SK-MEL-5 (cell line): ENCODE measurements around the gene TMEM245. TPM values are rescaled to one million over a fixed set of nuclear protein-coding genes. Genes with fewer than 3 reads are reported as not detected.

Source experiments
- DNase-seq: peaks from one replicate; pipeline ENCODE4 v3.0.0-alpha.2; 2016; ENCODE audit warnings: low read depth, low spot score
- in situ Hi-C: cut with HindIII; loops from 2 replicates; pipeline ENCODE4 v1.10.0; 2016; ENCODE audit warnings: low sequenced_read_pairs, high pct_unique_total_duplicates, low pct_unique_long_range_greater_than_20kb
- polyA plus RNA-seq, 2 experiments: library from polyadenylated mRNA; depleted of rRNA; stranded (reverse); fragments of >200 nt; gene quantifications; 2 replicates each; pipeline ENCODE4 v1.2.3, GENCODE V29; 2015
- total RNA-seq: library from RNA; depleted of rRNA; stranded (reverse); fragments of >200 nt; shearing (Covaris generic); gene quantifications from 2 replicates; pipeline ENCODE4 v1.2.3, GENCODE V29; 2014; rRNA removed

The TMEM245 gene
- 52.3 and 60.0 TPM in 2 replicates for total RNA-seq
- 50.2 and 61.5 TPM in 2 replicates for polyA plus RNA-seq (2015; cell fraction: cytosol; rRNA removed)
- 18.5 and 20.3 TPM in 2 replicates for polyA plus RNA-seq (2015; cell fraction: nucleus; rRNA removed)

DNA sequence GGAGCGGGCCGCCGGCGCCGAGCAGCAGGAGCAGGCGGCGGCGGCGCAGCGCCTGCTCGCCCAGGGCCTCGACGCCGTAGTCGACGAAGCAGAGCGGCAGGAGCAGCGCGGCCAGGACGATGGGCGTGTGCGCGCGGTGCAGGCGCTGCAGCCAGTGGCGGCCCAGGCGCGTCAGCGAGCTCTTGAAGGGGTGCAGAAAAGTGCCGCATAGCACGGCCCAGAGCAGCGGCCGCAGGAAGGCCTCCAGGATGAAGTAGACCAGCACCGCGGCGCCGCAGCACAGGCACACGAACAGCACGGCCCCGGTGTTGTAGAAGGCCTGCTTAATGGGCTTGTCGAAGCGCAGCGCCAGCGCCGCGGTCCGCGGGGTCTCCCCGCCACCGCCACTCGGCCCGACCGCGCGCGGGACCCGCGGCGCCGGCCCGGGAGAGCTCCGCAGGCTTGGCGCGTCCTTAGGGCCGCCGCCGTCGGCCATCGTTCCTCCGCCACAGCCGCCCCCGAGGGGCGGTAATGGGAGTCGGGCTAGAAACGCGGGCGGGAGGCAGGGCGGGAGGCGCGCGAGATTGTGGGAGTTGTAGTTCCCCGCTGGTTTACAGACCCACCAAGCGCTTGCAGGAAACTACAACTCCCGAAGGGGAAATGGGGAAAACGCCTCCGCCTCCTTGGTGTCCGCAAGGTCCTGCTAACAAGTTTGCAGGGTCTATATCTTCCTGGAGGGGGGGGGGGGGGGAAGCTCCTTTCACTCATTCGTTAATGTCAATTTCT lies at the start of gene TMEM245:
Gene TMEM245, minus strand, starts transcription at position 509 of the 765 bp plus-strand sequence. Its CDS starts 34 bp downstream, at position 475.
- peak; percentile 99 for DNase-seq
- in situ Hi-C loops, result no loop called here

DNA sequence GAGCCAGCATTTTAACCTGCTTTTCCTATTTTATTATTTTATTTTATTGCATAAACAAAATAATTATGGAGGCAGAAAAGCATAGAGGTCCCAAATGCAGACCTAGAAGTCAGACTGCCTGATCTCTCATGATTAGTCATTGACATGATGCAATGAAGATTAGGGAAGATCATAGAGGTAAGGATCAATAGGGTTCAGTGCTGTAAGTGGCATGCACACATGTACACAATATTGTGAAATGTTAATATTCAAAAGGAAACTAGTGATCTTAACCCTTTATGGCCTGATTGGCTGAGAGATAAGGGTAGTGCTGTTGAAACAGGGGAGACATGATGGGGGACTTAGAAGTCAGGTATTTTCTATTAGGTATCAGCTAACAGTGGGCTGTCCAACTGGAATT lies 48.4 kb upstream of the TMEM245 start:
- in situ Hi-C loops, result no loop called here

DNA sequence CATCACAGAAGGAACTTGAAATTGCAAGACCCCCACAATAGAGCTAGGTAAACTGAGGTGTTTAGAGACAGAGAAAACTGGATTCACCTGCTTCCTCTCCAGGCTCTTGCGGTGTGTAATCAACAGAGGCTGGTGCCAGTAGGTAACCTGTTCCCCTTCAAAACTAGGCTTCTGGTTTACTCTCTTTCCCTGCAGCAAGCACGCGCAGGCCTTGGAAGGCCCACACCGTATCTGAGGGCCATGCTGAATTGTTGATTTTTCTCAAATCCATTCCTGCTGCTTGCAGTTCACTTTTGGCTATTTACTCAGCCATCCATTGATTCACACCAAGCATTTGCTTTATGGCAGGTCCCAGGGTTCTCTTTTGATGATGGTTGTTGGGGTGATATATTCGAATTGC lies 48.0 kb upstream of the TMEM245 start:
- no peak for DNase-seq
- in situ Hi-C loops, result no loop called here

More for the DNA sequence above, 48.4 kb upstream of the TMEM245 start:
- DNase-seq, result no peak

DNA sequence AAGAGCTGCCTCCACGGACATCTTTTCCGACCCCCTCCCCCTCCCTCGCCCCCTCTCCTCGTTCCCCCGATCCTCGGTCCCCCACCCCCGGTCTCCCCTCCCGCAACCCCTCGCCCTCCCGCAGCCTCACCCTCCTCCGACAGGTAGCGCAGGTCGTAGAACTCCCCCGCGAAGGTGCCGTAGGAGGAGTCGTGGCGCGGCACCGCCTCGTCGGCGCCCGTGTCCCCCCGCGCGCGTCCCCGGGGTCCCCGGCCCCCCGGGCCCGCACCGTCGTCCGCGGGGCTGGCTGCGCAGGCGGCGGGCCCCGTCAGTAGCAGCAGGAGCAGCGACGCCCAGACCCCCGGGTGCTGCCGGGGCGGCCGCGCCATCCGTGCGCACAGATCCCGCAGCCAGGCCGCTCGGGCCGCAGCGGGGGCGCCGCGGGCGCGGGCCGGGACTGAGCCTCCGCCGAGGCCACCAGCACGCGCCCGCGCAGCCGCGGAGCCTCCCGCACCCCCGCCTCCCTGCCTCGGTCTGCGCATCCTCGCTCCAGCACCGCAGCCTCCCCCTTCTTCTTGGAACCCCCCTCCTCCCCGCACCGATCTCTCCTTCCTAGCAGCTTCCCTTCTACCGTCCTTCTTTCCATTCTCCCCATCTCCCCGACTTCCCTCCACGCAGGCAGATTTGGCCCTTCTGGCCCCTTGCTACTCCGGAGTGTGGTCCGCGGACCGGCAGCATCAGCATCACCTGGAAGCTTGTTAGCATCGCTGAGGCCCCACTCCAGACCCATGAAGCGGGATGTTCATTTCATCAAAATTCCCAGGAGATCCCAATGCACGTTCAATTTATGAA lies 47.2 kb upstream of the TMEM245 start, which contains the start of gene FRRS1L:
Gene FRRS1L, minus strand, starts transcription at position 479 of the 831 bp plus-strand sequence. Its CDS starts 111 bp downstream, at position 368.
- no peak for DNase-seq
- in situ Hi-C loops, result no loop called here

DNA sequence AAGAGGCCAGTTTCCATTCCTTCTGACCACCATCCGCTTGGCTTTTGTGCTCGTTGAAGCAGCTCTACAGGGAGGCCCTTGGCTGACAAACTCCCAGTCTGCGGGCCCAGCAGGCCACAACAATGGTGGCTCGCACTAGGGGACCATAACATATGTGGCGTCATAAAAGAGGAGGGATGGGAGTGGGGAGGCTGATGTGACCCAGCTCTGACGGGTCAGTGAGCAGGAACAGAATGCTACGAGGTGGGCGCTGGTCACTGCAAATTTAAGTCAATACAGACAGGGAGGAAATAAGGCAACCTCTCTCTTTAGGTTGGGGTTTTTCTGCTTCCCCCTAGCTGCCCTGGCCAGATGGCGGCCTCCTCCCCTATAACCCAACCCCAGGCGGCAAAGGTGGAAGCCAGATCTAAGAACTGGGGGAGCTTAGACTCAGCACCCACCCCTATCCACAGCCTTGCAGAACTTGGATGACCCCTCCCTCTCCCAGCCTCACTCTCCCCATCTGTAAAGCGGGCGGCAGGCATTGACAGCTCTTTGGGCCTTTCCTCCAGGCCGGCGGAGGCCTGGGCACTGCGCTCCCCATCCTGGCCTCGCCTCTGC lies 46.5 kb upstream of the TMEM245 start:
- DNase-seq, result no peak
- in situ Hi-C loops, result no loop called here

DNA sequence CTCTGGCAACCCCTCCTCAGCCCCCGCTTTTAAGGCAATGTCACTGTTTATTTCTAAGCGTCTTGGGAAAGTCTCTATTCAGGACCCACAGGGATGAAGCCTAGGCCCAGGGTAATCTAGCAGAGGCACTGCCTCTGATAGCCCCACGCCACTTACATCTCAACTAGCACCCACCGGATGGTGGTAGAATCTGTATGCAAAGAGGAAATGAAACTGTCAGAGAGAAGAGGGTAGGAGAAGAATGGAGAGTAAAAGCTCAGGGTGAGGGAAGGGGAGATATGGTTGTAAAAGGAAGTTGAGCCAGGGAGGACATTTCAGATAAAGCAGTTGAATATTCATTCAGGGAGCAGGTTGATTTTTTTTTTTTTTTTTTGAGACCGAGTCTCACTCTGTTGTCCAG lies 44.3 kb upstream of the TMEM245 start:
- in situ Hi-C loops, result no loop called here
- DNase-seq, result no peak

DNA sequence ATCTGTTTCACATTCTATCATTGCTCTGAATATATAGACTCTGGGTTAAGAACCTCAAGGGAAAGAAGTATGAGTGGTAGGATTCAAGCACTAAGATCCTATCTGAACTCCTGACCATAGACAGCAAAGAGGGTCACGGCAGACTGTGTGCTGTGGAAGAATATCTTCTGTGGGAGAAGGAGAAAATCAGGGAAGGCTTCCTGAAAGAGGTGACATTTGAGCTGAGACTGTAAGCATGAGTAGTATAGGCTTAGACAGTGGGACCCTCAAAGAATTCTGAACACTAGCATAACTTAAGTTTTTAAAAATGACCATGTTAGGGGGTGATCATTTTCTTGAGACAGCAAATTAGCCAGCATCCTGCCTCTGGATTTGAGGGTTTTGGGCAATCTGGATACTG lies 43.4 kb upstream of the TMEM245 start:
- in situ Hi-C loops, result no loop called here
- no peak for DNase-seq

DNA sequence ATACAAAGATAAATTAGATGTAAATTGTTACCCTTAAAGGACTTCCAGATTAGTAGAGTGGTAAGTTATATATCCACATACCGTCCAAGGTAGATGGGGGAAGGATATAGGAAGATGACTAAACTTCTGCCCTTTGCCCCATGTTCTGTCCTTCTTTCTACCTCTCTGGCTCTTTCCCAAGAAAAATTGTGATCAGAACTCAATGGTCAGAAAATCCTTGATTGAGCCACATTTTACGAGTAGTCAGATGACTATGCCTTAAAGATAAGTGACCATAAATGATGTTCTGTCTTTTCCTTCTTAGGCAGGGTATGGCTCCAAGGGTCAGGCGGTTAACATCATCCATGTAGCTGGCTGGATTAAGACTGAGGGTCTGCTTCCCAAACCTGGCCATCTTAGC lies 42.9 kb upstream of the TMEM245 start:
- no peak for DNase-seq
- in situ Hi-C loops, result no loop called here

DNA sequence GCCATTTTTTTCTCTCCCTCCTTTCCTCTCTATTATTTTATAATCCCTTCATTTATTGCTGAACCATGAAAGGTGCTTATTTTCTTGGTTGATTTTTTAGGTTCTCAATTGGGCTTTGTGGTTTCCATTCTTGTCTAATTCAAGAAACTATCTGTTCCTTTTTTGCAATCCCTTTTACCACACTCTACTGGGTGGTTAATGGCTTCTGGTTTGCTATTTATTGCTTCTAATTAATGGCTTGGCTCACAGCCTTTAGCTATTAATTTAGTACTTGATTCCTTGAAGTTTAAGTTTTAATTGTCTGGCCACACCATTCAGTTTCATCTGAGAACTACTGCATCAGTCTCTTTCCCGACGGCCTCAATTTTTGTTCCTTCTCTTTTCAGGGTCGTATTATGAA lies 41.7 kb upstream of the TMEM245 start:
- in situ Hi-C loops, result no loop called here
- no peak for DNase-seq

DNA sequence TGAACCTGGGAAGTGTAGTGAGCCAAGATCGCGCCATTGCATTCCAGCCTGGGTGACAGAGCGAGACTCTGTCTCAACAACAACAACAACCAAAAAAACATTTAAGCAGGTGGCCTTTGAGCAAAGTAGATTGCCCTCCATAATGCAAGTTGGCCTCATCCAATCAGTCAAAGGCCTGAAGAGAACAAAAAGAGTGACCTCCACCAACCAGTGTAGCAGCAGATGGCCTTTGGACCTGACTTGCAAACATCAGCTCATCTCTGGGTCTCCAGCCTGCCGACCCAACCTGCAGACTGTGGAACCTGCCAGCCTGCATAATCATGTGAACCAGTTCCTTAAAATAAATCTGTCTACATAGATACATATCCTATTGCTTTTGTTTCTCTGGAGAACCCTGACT lies 39.8 kb upstream of the TMEM245 start:
- no peak for DNase-seq
- in situ Hi-C loops, result no loop called here

DNA sequence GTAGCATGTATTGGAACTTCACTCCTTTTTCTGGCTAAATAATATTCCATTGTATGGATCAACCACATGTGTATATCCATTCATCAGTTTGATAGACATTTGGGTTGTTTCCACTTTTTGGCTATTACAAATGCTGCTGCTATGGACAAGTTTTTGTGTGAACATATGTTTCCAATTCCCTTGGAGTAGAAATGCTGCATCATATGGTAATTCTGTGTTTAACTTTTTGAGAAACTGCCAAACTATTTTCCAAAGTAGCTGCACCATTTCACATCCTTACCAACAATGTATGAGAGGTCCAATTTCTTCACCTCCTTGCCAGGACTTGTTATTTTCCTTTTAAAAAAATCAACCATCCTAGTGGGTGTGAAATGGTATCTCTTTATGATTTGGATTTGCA lies 38.9 kb upstream of the TMEM245 start:
- in situ Hi-C loops, result no loop called here

DNA sequence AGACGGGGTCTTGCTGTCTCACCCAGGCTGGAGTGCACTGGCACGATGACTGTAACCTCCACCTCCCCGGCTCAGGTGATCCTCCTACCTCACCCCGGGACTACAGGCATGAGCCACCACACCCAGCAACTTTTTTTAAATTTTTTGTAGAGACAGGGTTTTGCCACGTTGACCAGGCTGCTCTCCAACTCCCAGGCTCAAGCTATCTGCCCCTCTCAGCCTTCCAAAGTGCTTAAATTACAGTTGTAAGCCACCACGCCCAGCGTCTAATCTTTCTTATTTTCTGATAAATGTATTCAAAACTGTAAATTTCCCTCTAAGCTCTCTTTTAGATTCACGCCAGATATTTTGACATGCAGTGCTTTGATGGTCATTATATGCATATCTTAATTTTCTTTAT lies 37.0 kb upstream of the TMEM245 start:
- in situ Hi-C loops, result no loop called here
- no peak for DNase-seq

More for the DNA sequence above, 38.9 kb upstream of the TMEM245 start:
- DNase-seq, result no peak

DNA sequence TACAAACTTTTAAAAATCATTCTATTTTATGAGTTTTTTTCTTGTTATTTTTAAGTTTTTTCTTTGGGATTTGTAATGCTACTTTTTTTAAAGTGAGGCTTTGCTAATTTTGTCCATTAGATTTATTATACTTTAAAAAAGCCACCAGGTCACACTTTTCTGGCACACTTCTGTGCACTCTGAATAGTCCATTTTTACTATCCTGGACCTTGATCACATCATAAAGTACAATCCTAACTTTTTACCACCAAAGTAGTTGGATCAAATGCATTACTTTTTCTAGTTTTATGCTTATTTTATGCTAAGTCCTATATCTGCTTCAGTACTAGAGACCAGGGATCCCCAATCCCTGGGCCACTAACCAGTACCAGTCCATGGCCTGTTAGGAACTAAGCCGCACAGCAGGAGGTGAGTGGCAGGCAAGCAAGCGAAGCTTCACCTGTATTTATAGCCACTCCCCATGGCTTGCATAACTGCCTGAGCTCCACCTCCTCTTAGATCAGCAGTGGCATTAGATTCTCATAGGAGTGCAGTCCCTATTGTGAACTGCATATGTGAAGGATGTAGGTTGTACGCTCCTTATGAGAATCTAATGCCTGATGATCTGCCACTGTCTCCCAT lies 31.3 kb upstream of the TMEM245 start:
- in situ Hi-C loops, result no loop called here
- no peak for DNase-seq

DNA sequence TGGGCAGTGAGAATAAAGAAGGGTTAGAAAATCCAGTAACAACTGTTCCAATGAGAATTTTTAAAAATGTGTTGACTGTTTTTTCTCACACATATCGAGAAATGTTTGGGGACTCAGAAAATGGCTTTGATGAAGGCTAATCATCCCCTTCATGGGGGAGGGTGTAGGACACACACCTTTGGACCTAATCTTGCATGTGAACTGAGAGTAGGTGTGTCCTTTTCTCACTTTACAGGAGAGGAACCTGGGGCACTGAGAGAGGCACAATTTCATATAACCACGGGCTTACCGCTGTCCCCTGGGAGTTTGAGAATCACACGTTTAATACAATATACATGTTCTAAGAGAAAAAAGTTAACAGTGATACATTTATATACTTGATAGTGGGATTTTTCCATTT lies 30.0 kb upstream of the TMEM245 start:
- no peak for DNase-seq
- in situ Hi-C loops, result no loop called here

DNA sequence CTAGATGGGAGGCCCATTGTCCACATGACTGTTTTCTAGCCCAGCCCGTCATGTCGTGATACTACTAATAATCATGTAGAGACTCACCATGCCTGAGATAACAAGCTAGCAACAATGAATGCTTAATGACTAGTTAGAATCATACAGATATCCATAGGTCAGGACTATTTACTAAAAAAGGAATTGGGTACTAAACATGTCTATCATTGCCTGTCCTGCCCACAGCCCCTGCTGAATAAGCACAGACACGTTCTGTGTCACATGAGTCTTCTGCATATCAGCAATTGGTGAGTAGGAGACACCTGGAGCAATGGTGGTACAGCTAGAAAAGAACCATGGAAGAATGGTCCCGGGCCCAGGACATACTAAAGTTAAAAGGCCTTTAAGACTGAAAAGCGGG lies 29.3 kb upstream of the TMEM245 start:
- in situ Hi-C loops, result no loop called here
- no peak for DNase-seq

DNA sequence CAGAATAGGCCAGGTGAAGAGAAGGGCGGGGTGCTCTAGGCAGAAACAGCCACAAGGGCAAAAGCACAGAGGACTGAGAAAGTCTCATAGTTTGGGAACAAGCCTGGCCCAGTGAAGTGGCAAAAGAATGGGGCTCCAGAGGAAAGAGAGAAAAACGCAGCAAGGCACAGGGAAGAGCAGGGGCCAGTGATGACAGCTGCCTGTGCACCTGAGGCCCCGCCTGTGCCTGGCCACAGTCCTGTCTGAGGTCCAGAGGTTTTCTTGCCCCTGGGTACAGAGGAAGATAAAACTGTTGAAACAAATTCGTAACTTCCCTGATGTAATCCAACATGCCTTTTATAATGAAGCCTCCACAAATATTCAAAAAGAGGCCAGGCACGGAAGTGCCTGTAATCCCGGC lies 25.3 kb upstream of the TMEM245 start:
- in situ Hi-C loops, result no loop called here
- no peak for DNase-seq

DNA sequence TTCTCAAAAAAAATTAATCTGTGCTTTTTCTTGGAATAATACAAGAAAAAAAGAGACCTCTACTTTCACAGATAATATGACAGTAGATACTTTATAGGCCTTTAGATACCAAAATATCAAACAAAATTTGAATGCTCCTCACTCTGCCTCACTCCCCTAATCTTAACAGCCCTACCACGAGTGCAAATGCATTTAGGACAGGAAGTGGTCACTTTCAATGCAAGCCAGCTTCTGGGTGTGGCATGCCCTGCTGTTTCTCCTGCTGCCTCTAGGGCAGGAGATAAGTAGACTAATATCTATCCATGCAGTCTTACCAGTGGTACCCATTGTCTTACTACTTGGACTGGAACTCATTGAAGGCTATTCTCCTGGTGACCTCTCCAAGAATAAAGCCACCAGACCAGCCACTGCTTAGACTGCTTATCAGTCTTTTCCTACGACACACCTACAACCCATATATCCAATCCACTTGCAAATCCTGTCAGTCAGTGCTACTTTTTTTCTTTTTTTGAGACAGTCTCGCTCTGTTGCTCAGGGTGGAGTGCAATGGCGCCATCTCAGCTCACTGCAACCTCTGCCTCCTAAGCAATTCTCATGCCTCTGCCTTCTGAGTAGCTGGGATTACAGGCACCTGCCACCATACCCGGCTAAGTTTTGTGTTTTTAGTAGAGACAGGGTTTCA lies 24.3 kb upstream of the TMEM245 start:
- DNase-seq, result peak; percentile 79
- in situ Hi-C loops, result no loop called here
